CD14-positive monocyte (primary cell): Measurements from ENCODE around the gene WARS2. TPM values are rescaled to one million over a fixed set of nuclear protein-coding genes. Genes with fewer than 3 reads are reported as not detected.

ENCODE experiments used
- DNase-seq, 3 donors: peaks; one replicate each; pipeline ENCODE4 v3.0.0-alpha.2; 2011 to 2022
- H2AFZ ChIP-seq: 2 replicates; pipeline ENCODE4 v1.6.0; 2012; ENCODE audit warnings: mild to moderate bottlenecking, low read depth, low read length, inconsistent platforms; ENCODE audit not compliant: insufficient read depth, poor library complexity, severe bottlenecking
- H3K27ac ChIP-seq, 2 donors: 1 replicate in 1 of 2; 2 replicates in 1 of 2; pipeline ENCODE4 v1.5.1; 2012 to 2013; ENCODE audit warnings: low read length in 2 of 2, control low read depth in 1 of 2, inconsistent platforms in 1 of 2, low read depth in 1 of 2, mild to moderate bottlenecking in 1 of 2
- H3K27me3 ChIP-seq, 2 donors: one replicate each; pipeline versions ENCODE4 v1.6.0 to v1.6.1; 2011 to 2013; ENCODE audit warnings: low read length in 2 of 2; ENCODE audit not compliant: control insufficient read depth in 2 of 2, insufficient read depth in 2 of 2
- H3K36me3 ChIP-seq, 2 donors: replicated peaks in 1 of 2; 1 replicate in 1 of 2; 2 replicates in 1 of 2; pipeline versions ENCODE4 v1.5.1 to v1.6.1; 2012 to 2013; ENCODE audit warnings: low read length in 2 of 2, control low read depth in 1 of 2, inconsistent platforms in 1 of 2, mild to moderate bottlenecking in 1 of 2; ENCODE audit not compliant: insufficient read depth in 2 of 2, control insufficient read depth in 1 of 2
- H3K4me1 ChIP-seq, 2 donors: 1 replicate in 1 of 2; 2 replicates in 1 of 2; pipeline versions ENCODE4 v1.5.1 to v1.6.1; 2012 to 2013; ENCODE audit warnings: low read length in 2 of 2, control low read depth in 1 of 2, inconsistent platforms in 1 of 2, mild to moderate bottlenecking in 1 of 2, moderate library complexity in 1 of 2; ENCODE audit not compliant: insufficient read depth in 2 of 2, control insufficient read depth in 1 of 2
- H3K4me2 ChIP-seq: replicated peaks from 2 replicates; pipeline ENCODE3; 2012; ENCODE audit warnings: low read length, moderate library complexity, mild to moderate bottlenecking; ENCODE audit not compliant: poor library complexity, severe bottlenecking; ENCODE audit errors: extremely low read depth
- H3K4me3 ChIP-seq, 3 experiments: fragments of 200-600 bp in 1 of 3; sonication (generic) in 1 of 3; replicated peaks in 1 of 3; 1 replicate in 2 of 3; 2 replicates in 1 of 3; pipeline ENCODE4 v1.5.1; 2011 to 2013; ENCODE audit warnings: low read length in 3 of 3, mild to moderate bottlenecking in 3 of 3, control low read depth in 2 of 3, low read depth in 2 of 3, inconsistent platforms in 1 of 3, moderate library complexity in 1 of 3
- H3K79me2 ChIP-seq: 2 replicates; pipeline ENCODE4 v1.6.0; 2012; ENCODE audit warnings: mild to moderate bottlenecking, control low read depth, inconsistent platforms, low read length, moderate library complexity; ENCODE audit not compliant: insufficient read depth
- H3K9ac ChIP-seq: 2 replicates; pipeline ENCODE4 v1.6.0; 2017; ENCODE audit warnings: low read length, mild to moderate bottlenecking; ENCODE audit not compliant: insufficient read depth, poor library complexity, severe bottlenecking
- H3K9me3 ChIP-seq, 2 donors: replicated peaks in 1 of 2; 1 replicate in 1 of 2; 2 replicates in 1 of 2; pipeline versions ENCODE4 v1.5.1 to v1.6.1; 2012 to 2013; ENCODE audit warnings: low read length in 2 of 2, control low read depth in 1 of 2; ENCODE audit not compliant: control insufficient read depth in 1 of 2, insufficient read depth in 1 of 2
- H4K20me1 ChIP-seq: 2 replicates; pipeline ENCODE4 v1.6.0; 2012; ENCODE audit warnings: mild to moderate bottlenecking, low read length, control low read depth, moderate library complexity; ENCODE audit not compliant: insufficient read depth
- H3K27ac Mint-ChIP-seq, 7 donors: one replicate each; pipeline ENCODE4 v1.8.0; 2020; ENCODE audit warnings: mild to moderate bottlenecking in 7 of 7, mixed read lengths in 7 of 7, moderate library complexity in 6 of 7, inconsistent platforms in 2 of 7
- H3K27me3 Mint-ChIP-seq, 3 donors: one replicate each; pipeline ENCODE4 v1.8.0; 2021 to 2022; ENCODE audit warnings: low read depth in 3 of 3, mild to moderate bottlenecking in 3 of 3, mixed read lengths in 3 of 3, moderate library complexity in 3 of 3, inconsistent platforms in 1 of 3
- H3K36me3 Mint-ChIP-seq, 2 donors: one replicate each; pipeline ENCODE4 v1.8.0; 2020; ENCODE audit warnings: mixed read lengths in 2 of 2, inconsistent platforms in 1 of 2, mild to moderate bottlenecking in 1 of 2
- H3K4me1 Mint-ChIP-seq: one replicate; pipeline ENCODE4 v1.8.0; 2020; ENCODE audit warnings: mild to moderate bottlenecking, mixed read lengths
- H3K4me3 Mint-ChIP-seq, 2 donors: one replicate each; pipeline ENCODE4 v1.8.0; 2020; ENCODE audit warnings: mild to moderate bottlenecking in 2 of 2, mixed read lengths in 2 of 2, moderate library complexity in 1 of 2
- H3K9me3 Mint-ChIP-seq, 7 donors: one replicate each; pipeline ENCODE4 v1.8.0; 2020 to 2022; ENCODE audit warnings: mixed read lengths in 7 of 7, mild to moderate bottlenecking in 6 of 7, moderate library complexity in 6 of 7, inconsistent platforms in 2 of 7
- CTCF ChIP-seq: fragments of 200-600 bp; IDR thresholded peaks from one replicate; pipeline ENCODE4 v1.8.0; 2022; ENCODE audit warnings: antibody characterized with exemption, mild to moderate bottlenecking
- WGBS: methylation state at CpG from one replicate; pipeline ENCODE4 v1.1.5; 2013; ENCODE audit warnings: missing lambda C conversion rate; ENCODE audit not compliant: insufficient coverage; 5-methylcytosine and 5-hydroxymethylcytosine counted together
- intact Hi-C, 2 donors: fragments of 100-400 bp; cut with micrococcal nuclease; formaldehyde crosslinking; loops; one replicate each; pipeline versions ENCODE4 v1.15.0 to v1.15.1; 2023
- polyA plus RNA-seq, 3 donors: library from polyadenylated mRNA; depleted of rRNA in 1 of 3; unstranded in 2 of 3; stranded (reverse) in 1 of 3; fragments of 300-500 nt in 2 of 3; fragments of >200 nt in 1 of 3; fragmentation: Illumina TruSeq in 2 of 3; gene quantifications; 1 replicate in 2 of 3; 2 replicates in 1 of 3; pipeline ENCODE4 v1.2.3, GENCODE V29; 2012 to 2021

The WARS2 gene
- polyA plus RNA-seq, 3 donors: 4.6 to 5.1 (median 4.7) TPM

GRCh38 chr1:119027759-119028158 is 112.7 kb downstream of the WARS2 start:
- no peaks in the 10 kb centered on the region for H3K79me2 ChIP-seq
- H3K27me3 ChIP-seq: no peaks in the 10 kb centered on the region
- no peak overlapping the region for H2AFZ ChIP-seq
- TF ChIP-seq CTCF: no peak
- Mint-ChIP-seq H3K9me3 (peaks cover 3 to 8% (median 4%) of the 10 kb centered on the region in 7 donors), H3K36me3 (peaks cover 4 to 9% of the 10 kb centered on the region in 2 donors), H3K4me1 (no peaks in the 10 kb centered on the region), H3K27me3 (no peaks in the 10 kb centered on the region), H3K27ac (no peak overlapping the region), H3K4me3 (no peak overlapping the region)
- H3K36me3 ChIP-seq: peaks cover 0 to 11% of the 10 kb centered on the region in 2 donors
- 100% methylated on average over 1 of the region's 1 CpG for WGBS
- no peak overlapping the region for H3K4me2 ChIP-seq
- H3K9me3 ChIP-seq: no peaks in the 10 kb centered on the region
- no peak overlapping the region for H3K9ac ChIP-seq
- H3K4me1 ChIP-seq: no peaks in the 10 kb centered on the region
- H4K20me1 ChIP-seq: no peaks in the 10 kb centered on the region
- DNase-seq: no peak
- intact Hi-C loops: no loop called here
- H3K4me3 ChIP-seq: no peak overlapping the region
- H3K27ac ChIP-seq: no peak overlapping the region

GRCh38 chr1:119026956-119027355 is 113.5 kb downstream of the WARS2 start:
- no peak overlapping the region for H2AFZ ChIP-seq
- 100% methylated on average over 3 of the region's 5 CpGs for WGBS
- no peak overlapping the region for H3K9ac ChIP-seq
- peaks cover 3 to 9% (median 4%) of the 10 kb centered on the region in 7 donors for H3K9me3 Mint-ChIP-seq
- no peaks in the 10 kb centered on the region for H3K27me3 Mint-ChIP-seq
- DNase-seq: no peak
- peaks cover 0 to 6% of the 10 kb centered on the region in 2 donors for H3K36me3 ChIP-seq
- H3K36me3 Mint-ChIP-seq: peaks cover 0 to 3% of the 10 kb centered on the region in 2 donors
- H3K79me2 ChIP-seq: no peaks in the 10 kb centered on the region
- no peak overlapping the region for H3K27ac ChIP-seq
- no peak overlapping the region for H3K4me3 Mint-ChIP-seq
- no peaks in the 10 kb centered on the region for H3K9me3 ChIP-seq
- no peaks in the 10 kb centered on the region for H4K20me1 ChIP-seq
- no peaks in the 10 kb centered on the region for H3K4me1 ChIP-seq
- H3K27me3 ChIP-seq: no peaks in the 10 kb centered on the region
- no peak for TF ChIP-seq CTCF
- H3K4me1 Mint-ChIP-seq: no peaks in the 10 kb centered on the region
- no peak overlapping the region for H3K4me3 ChIP-seq
- intact Hi-C loops: no loop called here
- no peak overlapping the region for H3K4me2 ChIP-seq
- H3K27ac Mint-ChIP-seq: no peak overlapping the region
